Measurements from ENCODE around the gene LFNG. TPM values are rescaled to one million over a fixed set of nuclear protein-coding genes. Genes with fewer than 3 reads are reported as not detected.

The LFNG gene
- total and polyA plus RNA-seq, 2 donors from 2014 or later, result 5.0 to 18.4 TPM

DNA sequence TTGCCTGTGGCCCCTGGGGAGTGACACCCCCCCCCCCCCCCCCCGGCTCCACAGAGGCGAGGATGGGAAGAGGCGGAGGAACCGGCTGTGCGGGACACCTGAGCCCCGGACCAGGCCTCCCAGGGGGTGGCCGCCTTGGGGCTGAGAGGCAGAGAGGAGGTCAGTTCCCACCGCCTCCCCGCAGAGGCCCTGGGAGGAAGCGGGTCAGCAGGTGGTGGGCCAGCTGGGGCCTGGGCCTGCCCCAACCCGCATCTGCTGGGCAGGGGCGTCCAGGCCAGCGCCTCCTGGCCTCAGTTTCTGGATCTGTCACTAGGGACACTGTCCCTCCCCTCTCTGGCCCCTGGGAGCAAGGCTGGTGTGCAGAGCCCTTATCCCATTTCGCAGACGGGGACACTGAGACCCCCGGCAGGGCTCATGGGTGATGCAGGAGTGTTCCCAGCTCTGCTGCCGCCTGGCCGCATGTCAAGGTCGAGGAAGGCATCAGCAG, 14.6 kb upstream of the LFNG start:
- H3K36me3 ChIP-seq (ENCODE audit: control insufficient read depth in 2 of 3, insufficient read depth in 3 of 3, low read length in 3 of 3), result no peaks in the 10 kb centered on the region
- no peak overlapping the region for H3K27ac ChIP-seq (ENCODE audit: low read depth in 2 of 2, low read length in 2 of 2)
- FAIRE-seq (no peak), DNase-seq (peak in 1 of 5 donors; percentile 77)
- H3K9ac ChIP-seq (ENCODE audit: low read length in 3 of 3), result no peak overlapping the region
- TF ChIP-seq, protein P1, sequence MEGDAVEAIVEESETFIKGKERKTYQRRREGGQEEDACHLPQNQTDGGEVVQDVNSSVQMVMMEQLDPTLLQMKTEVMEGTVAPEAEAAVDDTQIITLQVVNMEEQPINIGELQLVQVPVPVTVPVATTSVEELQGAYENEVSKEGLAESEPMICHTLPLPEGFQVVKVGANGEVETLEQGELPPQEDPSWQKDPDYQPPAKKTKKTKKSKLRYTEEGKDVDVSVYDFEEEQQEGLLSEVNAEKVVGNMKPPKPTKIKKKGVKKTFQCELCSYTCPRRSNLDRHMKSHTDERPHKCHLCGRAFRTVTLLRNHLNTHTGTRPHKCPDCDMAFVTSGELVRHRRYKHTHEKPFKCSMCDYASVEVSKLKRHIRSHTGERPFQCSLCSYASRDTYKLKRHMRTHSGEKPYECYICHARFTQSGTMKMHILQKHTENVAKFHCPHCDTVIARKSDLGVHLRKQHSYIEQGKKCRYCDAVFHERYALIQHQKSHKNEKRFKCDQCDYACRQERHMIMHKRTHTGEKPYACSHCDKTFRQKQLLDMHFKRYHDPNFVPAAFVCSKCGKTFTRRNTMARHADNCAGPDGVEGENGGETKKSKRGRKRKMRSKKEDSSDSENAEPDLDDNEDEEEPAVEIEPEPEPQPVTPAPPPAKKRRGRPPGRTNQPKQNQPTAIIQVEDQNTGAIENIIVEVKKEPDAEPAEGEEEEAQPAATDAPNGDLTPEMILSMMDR (IDR thresholded peaks at IDR 0.05; ENCODE audit: borderline replicate concordance, extremely low read depth, insufficient read depth), result no peak
- H3K27me3 ChIP-seq (ENCODE audit: control insufficient read depth, insufficient read depth, low read length), result no peaks in the 10 kb centered on the region
- peaks cover 0 to 9% (median 5%) of the 10 kb centered on the region in 3 donors for H3K4me1 ChIP-seq (ENCODE audit: control insufficient read depth in 2 of 3, insufficient read depth in 2 of 3, low read depth in 1 of 3, low read length in 3 of 3)
- no peak overlapping the region for H3K4me3 ChIP-seq (ENCODE audit: low read length in 3 of 3)
- intact Hi-C loops (cut with DNase I), result no loop called here
- H3K9me3 ChIP-seq (ENCODE audit: control insufficient read depth in 2 of 3, insufficient read depth in 1 of 3, low read length in 3 of 3), result no peaks in the 10 kb centered on the region

DNA sequence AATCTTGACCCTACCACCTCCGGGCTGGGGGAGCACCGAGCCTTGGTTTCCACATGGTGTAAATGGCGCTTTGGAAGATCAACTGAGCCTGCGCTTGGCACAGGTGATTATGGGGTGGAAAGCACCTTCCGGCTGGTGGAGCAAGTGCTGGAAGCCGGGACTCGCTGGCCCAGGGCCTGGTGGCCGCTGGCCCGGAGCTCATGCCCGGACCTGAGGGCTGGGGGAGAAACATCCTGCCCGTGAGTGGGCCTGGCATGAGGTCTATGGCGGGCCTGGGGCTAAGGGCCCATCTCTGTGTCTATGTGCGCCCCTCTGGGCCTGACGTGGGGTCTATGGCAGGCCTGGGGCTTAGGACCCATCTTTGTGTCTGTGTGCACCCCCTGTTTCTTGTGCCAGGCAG, 14.2 kb upstream of the LFNG start:
- Histone ChIP-seq H3K36me3 (ENCODE audit: control insufficient read depth in 2 of 3, insufficient read depth in 3 of 3, low read length in 3 of 3) (no peaks in the 10 kb centered on the region), H3K4me3 (ENCODE audit: low read length in 3 of 3) (no peak overlapping the region), H3K9ac (ENCODE audit: low read length in 3 of 3) (no peak overlapping the region), H3K4me1 (ENCODE audit: control insufficient read depth in 2 of 3, insufficient read depth in 2 of 3, low read depth in 1 of 3, low read length in 3 of 3) (peaks cover 0 to 9% (median 5%) of the 10 kb centered on the region in 3 donors), H3K27me3 (ENCODE audit: control insufficient read depth, insufficient read depth, low read length) (no peaks in the 10 kb centered on the region), H3K9me3 (ENCODE audit: control insufficient read depth in 2 of 3, insufficient read depth in 1 of 3, low read length in 3 of 3) (no peaks in the 10 kb centered on the region), H3K27ac (ENCODE audit: low read depth in 2 of 2, low read length in 2 of 2) (no peak overlapping the region)
- TF ChIP-seq, protein P1 (IDR thresholded peaks at IDR 0.05; ENCODE audit: borderline replicate concordance, extremely low read depth, insufficient read depth), result no peak
- intact Hi-C loops (cut with DNase I), result no loop called here
- DNase-seq, result peak in 1 of 5 donors; percentile 69
- no peak for FAIRE-seq

DNA sequence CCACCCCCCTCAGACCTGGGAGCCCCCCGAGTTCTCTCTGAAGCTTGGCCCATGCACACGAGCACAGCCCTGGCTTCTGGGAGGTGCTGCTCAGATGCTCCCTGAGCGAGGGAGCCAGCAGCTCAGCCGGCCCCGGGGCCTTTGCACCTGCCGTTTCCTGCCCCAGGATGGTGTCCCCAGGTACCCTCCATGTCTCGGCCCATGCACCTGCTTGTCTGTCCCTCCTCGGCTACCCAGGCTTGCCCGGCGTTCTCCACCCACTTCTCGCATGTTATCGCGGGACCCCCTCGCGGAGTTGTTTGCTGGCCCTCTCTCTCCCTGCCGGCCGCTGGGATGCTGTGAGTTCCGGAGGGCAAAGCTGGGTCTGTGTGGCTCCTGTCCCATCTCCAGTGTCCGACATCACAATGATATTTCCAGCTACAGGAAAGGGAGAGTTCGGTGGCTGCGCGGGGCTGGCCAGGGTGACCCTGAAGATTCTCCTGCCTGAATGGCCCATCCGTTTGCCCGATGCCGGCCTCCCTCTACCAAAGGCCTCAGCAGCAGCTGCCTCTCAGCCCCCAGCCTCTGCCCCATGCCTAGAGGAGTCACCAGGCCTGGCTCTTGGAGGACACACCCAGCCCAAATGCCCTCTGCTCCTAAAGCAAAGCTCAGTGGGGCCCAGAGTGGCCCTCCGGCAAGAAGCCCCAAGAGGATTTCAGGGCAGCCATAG, 12.2 kb upstream of the LFNG start:
- DNase-seq (peak in 1 of 5 donors; percentile 82), FAIRE-seq (no peak)
- H3K27ac ChIP-seq (ENCODE audit: low read depth in 2 of 2, low read length in 2 of 2), result no peak overlapping the region
- peaks cover 0 to 20% (median 5%) of the 10 kb centered on the region in 3 donors for H3K4me1 ChIP-seq (ENCODE audit: control insufficient read depth in 2 of 3, insufficient read depth in 2 of 3, low read depth in 1 of 3, low read length in 3 of 3)
- H3K4me3 ChIP-seq (ENCODE audit: low read length in 3 of 3), result no peak overlapping the region
- no peak overlapping the region for H3K9ac ChIP-seq (ENCODE audit: low read length in 3 of 3)
- TF ChIP-seq, protein P1 (IDR thresholded peaks at IDR 0.05; ENCODE audit: borderline replicate concordance, extremely low read depth, insufficient read depth), result no peak
- H3K27me3 ChIP-seq (ENCODE audit: control insufficient read depth, insufficient read depth, low read length), result no peaks in the 10 kb centered on the region
- intact Hi-C loops (cut with DNase I), result no loop called here
- H3K9me3 ChIP-seq (ENCODE audit: control insufficient read depth in 2 of 3, insufficient read depth in 1 of 3, low read length in 3 of 3), result no peaks in the 10 kb centered on the region
- H3K36me3 ChIP-seq (ENCODE audit: control insufficient read depth in 2 of 3, insufficient read depth in 3 of 3, low read length in 3 of 3), result no peaks in the 10 kb centered on the region

All from kidney (tissue), 14 donors.